AML-193 (cell line): Measurements from ENCODE around the gene CLEC2A.
"Not testable (repeated sequence)": the region's sequence is repeated elsewhere in the genome, so short reads cannot be mapped to it uniquely, and the experiment has no call there.

Source experiments
- DNase-seq, 2 experiments: peaks; one replicate each; lab custom pipeline; 2025; lab: John Stamatoyannopoulos, UW

The CLEC2A gene

GRCh38 chr12:9881246-9881645 is 50.9 kb downstream of the CLEC2A start, which contains the start of gene KLRF2:
Gene KLRF2, plus strand, starts transcription at chr12:9881489. Its CDS starts 107 bp downstream, at chr12:9881596.
- DNase-seq: no peak

GRCh38 chr12:9880532-9881078 is 51.6 kb downstream of the CLEC2A start:
- DNase-seq: no peak

DNA sequence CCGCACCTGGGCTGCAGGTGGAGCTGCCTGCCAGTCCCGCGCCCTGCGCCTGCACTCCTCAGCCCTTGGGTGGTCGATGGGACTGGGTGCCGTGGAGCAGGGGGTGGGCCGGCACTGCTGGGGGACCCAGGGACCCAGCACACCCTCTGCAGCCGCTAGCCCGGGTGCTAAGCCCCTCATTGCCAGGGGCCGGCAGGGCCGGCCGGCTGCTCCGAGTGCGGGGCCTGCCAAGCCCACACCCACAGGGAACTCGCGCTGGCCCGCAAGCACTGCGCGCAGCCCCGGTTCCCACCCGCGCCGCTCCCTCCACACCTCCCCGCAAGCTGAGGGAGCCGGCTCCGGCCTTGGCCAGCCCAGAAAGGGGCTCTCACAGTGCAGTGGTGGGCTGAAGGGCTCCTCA is 56.0 kb downstream of the CLEC2A start:
- not testable (repeated sequence) for DNase-seq

- DNase-seq: no peak
Measured at GRCh38 chr12:9872742-9873141, 59.4 kb downstream of the CLEC2A start.

GRCh38 chr12:9872162-9872561 is 60.0 kb downstream of the CLEC2A start:
- DNase-seq: no peak

DNA sequence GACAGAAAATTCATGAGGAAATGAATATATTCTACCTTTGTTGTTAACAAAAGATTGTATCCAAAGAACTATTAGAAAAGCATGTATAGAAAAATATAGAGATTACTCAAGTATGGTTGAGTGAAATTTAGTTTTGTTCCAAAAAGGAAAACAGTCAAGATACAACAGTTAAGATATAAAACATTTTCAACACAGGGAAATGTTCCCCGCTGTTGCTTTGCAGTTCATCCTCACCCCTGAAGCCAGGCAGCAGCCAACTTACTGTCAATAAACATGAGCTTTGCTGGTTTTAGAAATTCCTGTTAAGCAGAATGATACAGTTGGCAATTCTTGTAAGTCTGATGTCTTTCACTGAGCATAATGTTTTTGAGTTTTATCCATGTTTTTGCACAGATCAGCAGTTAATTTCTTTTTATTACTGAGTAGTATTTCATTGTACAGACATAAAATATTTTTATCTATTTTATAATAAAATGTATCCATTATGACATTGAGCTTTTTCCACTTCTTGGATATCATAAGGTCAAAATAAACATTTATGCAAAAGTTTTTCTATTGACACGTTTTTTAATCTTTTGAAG is 61.8 kb downstream of the CLEC2A start:
- peak in 1 of 2 experiments; percentile 24 for DNase-seq

DNA sequence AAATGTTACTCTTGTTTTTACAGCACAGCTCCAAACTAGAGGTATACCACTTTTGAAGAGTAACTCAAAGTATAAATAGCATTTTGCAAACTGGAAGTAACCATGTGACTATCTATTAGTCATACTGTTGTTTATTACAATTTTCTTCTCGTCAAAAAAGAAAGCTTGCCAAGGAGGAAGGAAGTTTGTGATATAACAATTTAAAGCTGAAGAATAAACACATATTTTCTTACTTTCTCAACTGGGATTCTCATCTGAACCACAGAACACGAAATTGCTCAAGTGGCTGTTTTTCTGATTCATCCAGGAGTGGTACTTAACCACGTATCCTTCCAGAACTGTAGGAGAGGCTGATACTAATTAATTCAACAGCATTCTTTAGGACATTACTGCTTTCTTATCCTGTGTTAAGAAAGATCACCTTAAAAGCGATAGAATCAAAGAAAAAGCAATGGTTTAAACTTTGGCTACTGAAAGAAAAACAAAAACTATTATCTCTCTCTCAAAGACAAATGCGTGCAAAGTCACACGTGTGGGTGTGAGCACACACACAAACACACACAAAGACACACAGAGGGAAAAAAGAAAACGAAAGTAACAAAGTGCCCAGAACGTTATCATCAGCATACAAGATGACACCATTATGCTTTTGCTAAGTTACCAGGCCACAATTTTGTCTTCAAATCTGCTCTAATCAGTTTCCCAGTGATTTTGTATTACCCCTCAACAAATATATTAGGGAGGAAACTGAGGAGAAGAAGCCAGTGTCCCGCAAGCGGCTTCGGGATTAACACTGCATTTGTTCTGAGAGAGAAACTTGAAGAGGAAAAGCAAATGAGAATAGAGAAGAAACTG is 62.6 kb downstream of the CLEC2A start, which contains the start of gene CLEC2B:
CLEC2B (minus strand) TSS at position 48 of the 855 bp plus-strand sequence.
- DNase-seq: peak; percentile 69 to 82

DNA sequence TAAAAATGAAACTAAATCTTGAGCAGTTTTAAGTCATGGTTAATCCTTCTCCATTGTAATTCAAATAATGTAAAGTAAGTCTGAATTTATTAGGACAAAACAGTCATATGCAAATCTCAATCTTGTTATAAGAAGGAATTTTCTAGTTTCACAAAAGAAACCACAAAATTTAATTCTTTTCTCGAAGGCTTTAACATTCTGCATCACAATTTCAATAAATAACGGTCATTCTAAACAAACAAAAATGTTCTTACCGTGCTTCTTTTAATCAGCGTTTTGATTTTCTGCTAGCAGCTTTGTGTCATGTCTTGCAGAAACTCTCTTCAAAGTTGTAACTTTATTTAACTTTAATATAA is 63.2 kb downstream of the CLEC2A start:
- no peak for DNase-seq

- peak; percentile 47 to 61 for DNase-seq
Measured at GRCh38 chr12:9868311-9868801, 63.8 kb downstream of the CLEC2A start.

DNA sequence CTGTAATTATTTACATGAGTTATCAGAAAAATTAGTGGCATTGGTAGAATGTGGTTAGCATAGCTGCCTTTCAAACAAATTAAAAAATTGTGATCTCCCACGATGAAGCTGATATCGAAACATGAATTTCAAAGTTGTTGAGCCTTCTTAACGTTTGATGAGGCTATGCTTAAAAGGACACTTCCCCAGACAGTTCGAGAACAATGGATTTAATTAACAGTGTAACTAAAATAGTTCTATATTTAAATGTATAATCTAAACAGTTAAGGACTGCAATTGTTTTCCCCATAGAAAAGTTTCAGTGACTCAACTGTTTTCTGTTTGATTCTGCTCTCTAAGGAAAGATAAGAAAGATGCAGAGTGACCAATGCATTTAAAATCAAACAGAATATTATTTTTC is 64.6 kb downstream of the CLEC2A start:
- peak in 1 of 2 experiments; percentile 23 for DNase-seq

DNA sequence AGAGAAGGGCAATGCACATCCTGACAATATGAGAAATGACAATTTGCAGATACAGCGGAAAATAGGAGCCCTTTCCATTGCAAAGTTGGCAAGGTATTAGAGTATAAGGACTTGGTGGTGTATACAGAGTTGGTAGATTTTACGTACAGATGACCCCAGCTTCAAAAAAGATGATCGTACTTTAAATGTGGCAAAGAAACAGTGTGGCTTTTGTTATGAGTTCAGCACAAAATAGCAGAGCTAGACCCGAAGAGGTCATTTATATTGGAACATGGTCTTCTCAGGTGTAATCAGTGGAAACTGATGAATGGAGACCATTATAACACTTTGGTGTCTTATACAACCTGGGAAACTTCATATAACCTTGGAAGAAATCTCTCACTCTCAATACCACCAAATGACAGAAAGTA is 65.3 kb downstream of the CLEC2A start:
- peak in 1 of 2 experiments; percentile 22 for DNase-seq

DNA sequence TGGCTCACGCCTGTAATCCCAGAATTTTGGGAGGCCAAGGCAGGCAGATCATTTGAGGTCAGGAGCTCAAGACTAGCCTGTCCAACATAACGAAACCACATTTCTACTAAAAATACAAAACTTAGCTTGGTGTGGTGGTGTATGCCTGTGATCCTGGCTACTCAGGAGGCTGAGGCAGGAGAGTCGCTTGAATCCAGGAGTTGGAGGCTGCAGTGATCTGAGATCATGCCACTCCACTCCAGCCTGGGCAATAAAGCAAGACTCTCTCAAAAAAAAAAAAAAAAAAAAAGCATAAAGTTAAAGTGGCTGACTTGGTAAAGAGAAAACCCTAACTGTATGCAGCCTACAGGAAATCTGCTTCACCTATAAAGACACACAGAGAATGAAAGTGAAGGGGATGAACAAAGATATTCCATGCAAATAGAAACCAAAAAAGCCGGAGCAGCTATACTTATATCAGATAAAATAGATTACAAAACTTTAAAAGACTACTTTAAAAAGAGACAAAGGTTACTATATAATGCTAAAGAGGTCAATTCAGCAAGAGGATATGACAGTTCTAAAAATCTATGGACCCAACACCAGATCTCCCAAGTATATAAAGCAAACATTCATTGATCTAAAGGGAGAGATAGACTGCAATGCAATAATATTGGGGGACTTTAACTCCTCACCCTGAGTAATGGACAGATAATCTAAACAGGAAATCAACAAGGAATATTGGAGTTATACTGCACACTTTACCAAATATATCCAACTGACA is 67.1 kb downstream of the CLEC2A start:
- no peak for DNase-seq
